IMR-90 (cell line): ENCODE data around the gene NPSR1.

ENCODE experiments used
- NFE2L2 ChIP-seq: fragments of 150-350 bp; IDR thresholded peaks from 2 replicates; pipeline ENCODE4 v1.6.1; 2016; ENCODE audit warnings: low read depth, mild to moderate bottlenecking, low read length
- POLR2A ChIP-seq: IDR thresholded peaks from 2 replicates; pipeline ENCODE4 v1.6.1; 2012; ENCODE audit warnings: mild to moderate bottlenecking, low read depth, low read length
- TF ChIP-seq, protein P1 (sequence below): conservative IDR thresholded peaks from 2 replicates; pipeline ENCODE4 v1.5.1; 2012; ENCODE audit warnings: mild to moderate bottlenecking, low read depth, low read length, improper control_type of control experiment

DNA sequence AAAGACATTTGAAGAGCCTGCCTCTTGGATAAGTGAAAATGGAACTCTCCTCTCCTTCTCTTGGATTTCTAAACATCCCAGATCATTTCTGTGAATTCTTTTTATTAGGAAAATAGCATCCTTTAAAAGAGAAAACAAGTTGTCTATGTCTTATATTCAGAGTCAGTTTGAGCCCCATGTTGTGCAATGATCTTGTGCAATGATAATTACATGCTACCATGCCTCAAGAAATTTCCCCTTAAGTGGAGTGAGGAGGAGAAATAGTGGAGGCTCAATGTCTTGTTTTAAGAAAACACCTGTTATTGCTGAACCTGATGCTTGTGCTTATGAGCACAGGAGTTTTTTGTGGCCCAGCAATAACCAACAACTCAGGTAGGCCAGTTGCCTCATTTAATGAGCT is 103.6 kb downstream of the NPSR1 start:
- TF ChIP-seq, protein P1, sequence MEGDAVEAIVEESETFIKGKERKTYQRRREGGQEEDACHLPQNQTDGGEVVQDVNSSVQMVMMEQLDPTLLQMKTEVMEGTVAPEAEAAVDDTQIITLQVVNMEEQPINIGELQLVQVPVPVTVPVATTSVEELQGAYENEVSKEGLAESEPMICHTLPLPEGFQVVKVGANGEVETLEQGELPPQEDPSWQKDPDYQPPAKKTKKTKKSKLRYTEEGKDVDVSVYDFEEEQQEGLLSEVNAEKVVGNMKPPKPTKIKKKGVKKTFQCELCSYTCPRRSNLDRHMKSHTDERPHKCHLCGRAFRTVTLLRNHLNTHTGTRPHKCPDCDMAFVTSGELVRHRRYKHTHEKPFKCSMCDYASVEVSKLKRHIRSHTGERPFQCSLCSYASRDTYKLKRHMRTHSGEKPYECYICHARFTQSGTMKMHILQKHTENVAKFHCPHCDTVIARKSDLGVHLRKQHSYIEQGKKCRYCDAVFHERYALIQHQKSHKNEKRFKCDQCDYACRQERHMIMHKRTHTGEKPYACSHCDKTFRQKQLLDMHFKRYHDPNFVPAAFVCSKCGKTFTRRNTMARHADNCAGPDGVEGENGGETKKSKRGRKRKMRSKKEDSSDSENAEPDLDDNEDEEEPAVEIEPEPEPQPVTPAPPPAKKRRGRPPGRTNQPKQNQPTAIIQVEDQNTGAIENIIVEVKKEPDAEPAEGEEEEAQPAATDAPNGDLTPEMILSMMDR, result no peak
- TF ChIP-seq NFE2L2 (no peak), POLR2A (no peak)
